ENCODE measurements around the gene RPS25.

- TF ChIP-seq CTCF (IDR thresholded peaks at IDR 0.05; ENCODE audit: low read length): no peak
- no peak for TF ChIP-seq EZH2 (optimal IDR thresholded peaks at IDR 0.05; ENCODE audit: low read depth, low read length)
- no peak for TF ChIP-seq EZH2phosphoT487 (IDR thresholded peaks at IDR 0.05; ENCODE audit: low read length)
Measured at GRCh38 chr11:118984825-118985224, 33.3 kb downstream of the RPS25 start.
